T47D (cell line): Measurements from ENCODE around the gene TIGD1.
"Not testable (repeated sequence)": the region's sequence is repeated elsewhere in the genome, so short reads cannot be mapped to it uniquely, and the experiment has no call there.

ENCODE experiments used
- DNase-seq, 2 experiments: peaks; one replicate each; pipeline versions ENCODE4 v3.0.0 to v3.0.0-alpha.2; 2011 to 2012; ENCODE audit warnings: low read depth in 1 of 2, low spot score in 1 of 2
- JUND ChIP-seq: IDR thresholded peaks from 2 replicates; pipeline ENCODE4 v1.6.1; 2012; ENCODE audit warnings: low read depth
- in situ Hi-C: cut with HindIII; loops from 2 replicates; pipeline ENCODE4 v1.10.0; 2016; ENCODE audit warnings: low sequenced_read_pairs, low pct_unique_long_range_greater_than_20kb

The TIGD1 gene

DNA sequence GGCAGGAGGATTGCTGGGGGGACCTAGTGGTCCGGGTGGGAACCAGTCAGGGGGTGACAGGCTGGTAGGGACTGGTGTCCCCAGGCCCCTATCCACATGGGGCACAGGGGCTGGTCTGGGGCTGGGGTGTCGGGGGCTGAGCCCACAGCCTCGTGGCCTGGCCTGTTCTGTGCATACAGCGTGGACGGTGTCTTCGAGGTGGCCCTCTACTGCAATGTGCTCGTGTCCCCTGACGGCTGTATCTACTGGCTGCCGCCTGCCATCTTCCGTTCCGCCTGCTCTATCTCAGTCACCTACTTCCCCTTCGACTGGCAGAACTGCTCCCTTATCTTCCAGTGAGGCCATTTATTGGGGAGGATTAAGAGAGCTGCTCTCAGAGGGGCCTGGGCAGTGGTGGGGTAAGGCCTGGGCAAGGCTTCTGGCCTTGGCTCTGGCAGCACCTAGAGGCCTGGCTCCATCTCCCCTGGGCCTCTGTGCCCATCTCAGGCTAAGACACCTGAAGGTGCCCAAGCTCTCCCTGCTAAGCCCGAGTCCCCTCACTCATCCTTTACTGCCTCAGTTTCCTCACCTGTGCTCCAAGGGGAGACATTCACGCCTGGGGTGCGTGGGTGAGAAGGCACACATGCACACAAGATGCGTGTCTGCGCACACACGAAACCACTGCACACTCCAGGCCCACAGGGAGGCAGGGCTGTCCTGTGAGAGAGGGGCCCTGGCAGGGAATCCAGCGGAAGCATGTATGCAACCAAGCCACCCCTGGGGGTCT, 9.0 kb downstream of the TIGD1 start:
- in situ Hi-C loops: no loop called here
- no peak for DNase-seq
- no peak for TF ChIP-seq JUND

DNA sequence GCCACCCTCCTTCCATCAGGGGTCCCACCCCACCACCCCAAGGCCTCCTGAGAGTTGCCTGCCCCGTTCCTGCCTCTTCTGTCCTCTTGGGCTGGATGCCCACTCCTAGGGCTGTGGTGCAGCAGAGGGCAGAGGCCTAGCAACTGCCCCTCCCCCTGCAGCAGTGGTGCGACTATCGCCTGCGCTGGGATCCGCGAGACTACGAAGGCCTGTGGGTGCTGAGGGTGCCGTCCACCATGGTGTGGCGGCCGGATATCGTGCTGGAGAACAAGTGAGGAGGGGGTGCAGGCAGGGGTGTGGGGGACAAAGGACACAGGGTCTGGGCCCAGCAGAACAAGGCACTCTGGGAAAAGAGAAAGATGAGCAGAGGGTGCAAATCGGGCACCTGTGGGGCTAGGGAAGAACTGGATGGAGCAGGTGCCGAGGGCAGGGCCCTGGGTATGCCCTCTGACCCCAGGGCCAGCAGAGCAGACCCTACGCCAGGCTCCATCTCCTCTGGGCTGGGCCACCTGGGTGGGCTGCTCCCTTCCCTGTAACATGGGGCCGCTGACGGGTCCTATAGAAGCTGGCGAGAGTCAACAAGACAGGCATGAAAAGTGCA, 9.8 kb downstream of the TIGD1 start:
- DNase-seq: no peak
- in situ Hi-C loops: no loop called here
- TF ChIP-seq JUND: no peak

DNA sequence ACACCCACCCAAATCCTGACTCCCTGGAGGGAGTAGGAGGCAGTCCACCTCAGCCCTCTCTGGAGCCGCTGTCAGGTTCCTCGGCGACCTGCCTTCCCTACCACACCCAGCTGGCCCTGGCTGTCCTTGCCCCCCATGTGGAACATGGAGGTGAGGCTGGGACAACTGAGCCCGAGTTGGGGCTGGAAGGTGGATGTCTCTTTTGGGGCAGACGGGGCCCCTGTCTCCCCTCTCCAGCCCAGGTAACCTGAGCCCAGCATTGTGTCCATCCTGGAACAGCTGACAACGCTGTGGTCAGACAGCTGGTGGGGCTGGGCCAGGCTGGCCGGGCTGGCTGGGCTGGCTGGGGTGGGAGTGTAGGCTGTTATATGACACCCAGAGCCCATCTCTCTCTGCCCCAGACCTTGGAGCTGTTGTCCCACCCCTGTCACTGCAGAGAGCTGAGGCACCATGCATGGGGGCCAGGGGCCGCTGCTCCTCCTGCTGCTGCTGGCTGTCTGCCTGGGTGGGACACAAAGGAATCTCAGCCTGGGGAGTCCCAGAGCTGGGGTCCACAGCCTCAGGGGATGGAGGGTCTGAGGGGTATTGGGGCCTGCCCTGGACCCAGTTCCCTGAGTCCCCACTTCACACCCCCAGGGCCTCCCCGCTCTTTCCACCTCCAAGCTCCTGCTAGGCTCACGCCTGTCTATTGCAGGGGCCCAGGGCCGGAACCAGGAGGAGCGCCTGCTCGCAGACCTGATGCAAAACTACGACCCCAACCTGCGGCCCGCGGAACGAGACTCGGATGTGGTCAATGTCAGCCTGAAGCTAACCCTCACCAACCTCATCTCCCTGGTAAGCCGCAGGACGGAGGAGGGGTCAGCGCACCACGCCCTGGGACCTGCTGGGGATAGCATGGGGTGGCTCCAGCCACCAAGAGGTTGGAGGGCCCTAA, 10.8 kb downstream of the TIGD1 start, which contains the start of gene CHRNG:
TSS of gene CHRNG (plus strand) at position 395 of the 934 bp plus-strand sequence. CDS start at position 451, 56 bp downstream.
- peak in 1 of 2 experiments; percentile 22 for DNase-seq
- TF ChIP-seq JUND: no peak
- in situ Hi-C loops: no loop called here

DNA sequence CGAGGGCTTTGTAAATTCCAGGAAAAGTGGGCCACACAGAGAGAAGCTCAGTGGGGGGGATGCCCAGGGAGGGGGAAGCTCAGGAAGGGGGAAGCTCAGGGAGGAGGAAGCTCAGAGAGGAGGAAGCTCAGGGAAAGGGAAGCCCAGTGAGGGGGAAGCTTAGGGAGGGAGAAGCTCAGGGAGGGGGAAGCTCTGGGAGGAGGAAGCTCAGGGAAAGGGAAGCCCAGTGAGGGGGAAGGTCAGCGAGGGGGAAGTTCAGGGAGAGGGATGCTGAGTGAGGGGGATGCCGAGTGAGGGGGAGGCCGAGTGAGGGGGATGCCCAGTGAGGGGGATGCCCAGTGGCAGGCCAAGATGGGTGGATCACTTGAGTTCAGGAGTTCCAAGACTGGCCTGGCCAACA, 11.7 kb downstream of the TIGD1 start:
- no peak for DNase-seq
- in situ Hi-C loops: no loop called here
- no peak for TF ChIP-seq JUND

DNA sequence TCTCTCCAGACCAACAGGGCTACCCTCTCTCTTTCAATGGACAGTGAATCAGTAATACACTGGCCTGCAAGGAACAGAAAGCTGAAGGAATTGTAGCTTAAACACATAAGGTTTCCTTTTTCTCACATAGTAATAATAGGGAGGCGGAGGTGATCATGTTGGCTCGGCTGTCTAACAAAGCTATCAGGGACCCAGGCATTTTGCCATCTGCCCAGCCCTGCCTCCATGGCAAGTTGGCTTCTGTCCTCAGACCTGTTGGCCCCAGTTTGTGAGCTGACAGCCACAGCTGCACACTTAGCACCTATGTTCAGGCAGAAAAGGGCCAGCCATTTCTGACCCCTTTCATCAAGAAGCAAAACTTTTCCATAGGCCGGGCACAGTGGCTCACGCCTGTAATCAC, 12.9 kb downstream of the TIGD1 start:
- no peak for TF ChIP-seq JUND
- in situ Hi-C loops: no loop called here
- no peak for DNase-seq

DNA sequence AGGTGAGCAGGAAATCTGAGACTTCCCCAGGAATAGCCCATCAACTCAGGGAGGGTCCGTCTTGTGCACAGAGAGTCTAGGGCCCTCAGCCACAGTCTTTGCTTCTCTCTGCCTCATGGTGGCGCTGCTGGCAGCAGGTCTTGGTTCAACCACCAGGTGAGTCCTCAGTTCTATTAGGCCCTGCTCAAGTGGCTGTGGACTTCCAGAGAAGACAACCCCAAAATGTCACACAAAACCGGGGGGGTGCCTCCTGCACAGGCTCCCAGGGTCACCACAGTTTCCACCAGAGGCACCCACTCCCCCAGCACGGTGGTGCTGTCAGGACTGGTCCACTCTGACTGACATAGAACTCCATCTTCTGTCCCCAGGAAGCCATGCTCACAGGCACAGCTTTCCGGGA, 13.3 kb downstream of the TIGD1 start:
- peak in 1 of 2 experiments; percentile 26 for DNase-seq
- no peak for TF ChIP-seq JUND

DNA sequence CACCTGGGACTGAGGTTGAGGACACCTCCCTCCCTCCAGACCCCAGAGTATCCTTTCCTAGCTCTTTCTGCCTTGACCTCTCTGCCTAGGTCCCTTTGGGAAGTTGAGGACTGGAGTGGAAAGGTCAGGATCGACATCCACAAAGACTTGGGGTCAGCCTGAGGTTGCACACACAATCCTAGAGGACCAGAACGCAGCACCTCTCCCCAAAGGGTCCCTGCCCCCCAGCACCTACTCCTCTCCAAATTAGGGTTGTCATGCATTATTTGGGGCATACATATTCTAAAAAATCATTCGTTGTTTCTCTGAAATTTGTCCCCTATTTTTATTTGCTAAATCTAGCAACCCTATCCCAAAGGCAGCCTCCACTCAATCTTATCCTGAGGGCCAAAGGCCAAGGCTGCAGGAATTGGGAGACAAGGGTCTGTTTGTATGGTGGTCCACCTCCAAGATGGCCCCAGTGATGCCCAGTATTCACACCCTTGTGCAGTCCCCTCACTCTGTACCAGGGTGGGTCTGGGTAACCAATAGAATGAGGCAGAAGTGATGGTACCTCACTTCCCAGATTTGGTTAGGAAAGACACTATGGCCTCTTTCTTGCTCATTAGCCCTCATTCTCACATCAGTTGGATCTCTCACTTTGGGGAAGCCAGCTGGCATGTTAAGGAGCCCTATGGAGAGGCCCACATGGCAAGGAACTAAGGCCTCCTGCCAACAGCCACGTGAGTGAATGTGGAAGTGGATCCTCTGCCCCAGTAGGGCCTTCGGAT, 14.4 kb downstream of the TIGD1 start:
- in situ Hi-C loops: no loop called here
- TF ChIP-seq JUND: no peak
- no peak for DNase-seq

More for the DNA sequence above, 13.3 kb downstream of the TIGD1 start:
- in situ Hi-C loops: no loop called here

DNA sequence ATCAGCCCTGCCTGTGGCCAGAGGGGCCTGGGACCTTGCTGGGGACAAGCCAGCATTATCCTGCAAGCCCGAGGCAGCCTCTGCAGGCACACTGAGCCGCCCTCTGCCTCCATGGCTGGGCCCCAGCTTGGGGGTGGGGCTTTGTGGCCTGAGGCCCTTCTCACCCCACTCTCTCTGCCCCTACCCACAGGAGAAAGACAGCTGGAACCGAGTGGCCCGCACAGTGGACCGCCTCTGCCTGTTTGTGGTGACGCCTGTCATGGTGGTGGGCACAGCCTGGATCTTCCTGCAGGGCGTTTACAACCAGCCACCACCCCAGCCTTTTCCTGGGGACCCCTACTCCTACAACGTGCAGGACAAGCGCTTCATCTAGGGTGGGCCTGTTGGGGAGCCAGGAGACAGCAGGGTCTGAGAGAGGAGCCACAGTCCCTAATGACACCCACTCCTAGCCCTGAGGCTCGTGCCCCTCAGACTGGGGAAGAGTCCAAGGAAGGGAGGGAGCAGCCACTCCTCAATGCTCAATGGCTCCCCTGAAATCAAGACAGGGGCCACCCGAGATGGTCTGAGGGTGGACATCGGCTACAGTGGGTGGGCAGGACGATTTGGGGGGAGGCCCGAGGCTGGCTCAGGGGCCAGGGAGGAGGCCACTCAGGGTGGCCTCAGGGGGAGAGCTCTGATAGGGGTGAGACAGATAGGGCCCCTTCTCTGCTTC, 15.3 kb downstream of the TIGD1 start:
- DNase-seq: no peak
- TF ChIP-seq JUND: no peak

DNA sequence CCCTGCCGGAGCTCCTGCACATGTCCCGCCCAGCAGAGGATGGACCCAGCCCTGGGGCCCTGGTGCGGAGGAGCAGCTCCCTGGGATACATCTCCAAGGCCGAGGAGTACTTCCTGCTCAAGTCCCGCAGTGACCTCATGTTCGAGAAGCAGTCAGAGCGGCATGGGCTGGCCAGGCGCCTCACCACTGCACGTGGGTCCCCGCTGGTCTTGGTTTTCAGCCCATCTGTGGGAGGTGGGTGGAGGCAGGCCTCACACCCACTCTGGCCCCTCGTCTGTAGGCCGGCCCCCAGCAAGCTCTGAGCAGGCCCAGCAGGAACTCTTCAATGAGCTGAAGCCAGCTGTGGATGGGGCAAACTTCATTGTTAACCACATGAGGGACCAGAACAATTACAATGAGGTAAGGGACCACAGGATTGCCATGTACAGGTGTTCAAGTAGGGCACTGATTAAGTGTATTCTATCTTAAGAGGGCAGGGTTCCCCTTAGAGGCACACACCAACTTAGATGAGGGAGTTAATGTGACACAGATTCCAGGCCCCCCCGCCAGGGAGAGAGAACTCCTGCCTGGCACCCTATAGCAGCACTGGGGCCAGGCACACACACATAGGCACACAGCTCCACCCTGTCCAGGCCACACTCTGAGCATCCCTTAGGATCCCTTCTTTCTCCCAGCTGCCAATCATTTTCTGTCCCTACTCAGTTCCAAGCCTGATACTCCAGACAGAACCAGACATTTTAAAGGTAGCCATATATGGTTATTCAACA, 16.2 kb downstream of the TIGD1 start:
- no peak for TF ChIP-seq JUND
- in situ Hi-C loops: no loop called here
- no peak for DNase-seq

More for the DNA sequence above, 15.3 kb downstream of the TIGD1 start:
- in situ Hi-C loops: no loop called here

DNA sequence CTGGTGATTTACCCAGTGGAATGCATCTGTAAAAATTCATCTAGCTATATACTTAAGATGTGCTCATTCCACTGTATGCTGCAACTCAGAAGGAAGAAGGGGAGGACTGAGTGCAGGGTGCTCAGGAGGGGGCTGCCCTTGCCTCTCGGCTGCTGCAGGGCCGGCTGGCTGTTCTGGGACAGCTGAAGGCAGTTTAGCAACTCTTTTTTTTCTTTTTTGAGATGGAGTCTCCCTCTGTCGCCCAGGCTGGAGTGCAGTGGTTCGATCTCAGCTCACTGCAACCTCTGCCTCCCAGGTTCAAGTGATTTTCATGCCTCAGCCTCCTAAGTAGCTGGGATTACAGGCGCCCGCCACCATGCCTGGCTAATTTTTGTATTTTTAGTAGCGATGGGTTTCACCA, 17.5 kb downstream of the TIGD1 start:
- DNase-seq, in situ Hi-C loops: not testable (repeated sequence)

DNA sequence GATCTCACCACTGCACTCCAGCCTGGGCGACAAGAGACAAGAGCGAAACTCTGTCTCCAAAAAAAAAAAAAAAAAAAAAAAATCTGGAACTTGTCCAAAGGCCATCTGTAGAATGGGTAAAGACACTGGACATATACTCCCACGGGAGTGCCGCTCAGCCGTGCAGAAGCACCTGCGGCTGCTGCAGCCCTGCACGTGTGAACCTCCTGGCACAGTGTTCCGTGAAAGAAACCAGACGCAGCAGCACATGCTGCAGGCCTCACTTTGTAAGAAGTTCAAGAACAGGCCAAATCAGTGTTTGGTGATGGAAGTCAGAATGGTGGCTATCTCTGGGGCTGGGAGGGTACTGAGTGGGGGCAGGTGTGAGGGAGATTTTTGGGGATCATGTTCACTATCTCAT, 17.9 kb downstream of the TIGD1 start:
- DNase-seq: no peak

More for the DNA sequence above, 17.9 kb downstream of the TIGD1 start:
- TF ChIP-seq JUND: no peak
- in situ Hi-C loops: no loop called here
